ENCODE results near the gene USP47. TPM values are rescaled to one million over a fixed set of nuclear protein-coding genes. Genes with fewer than 3 reads are reported as not detected.

The USP47 gene
- total and polyA plus RNA-seq, 2 donors, result 37.6 to 170 TPM

DNA sequence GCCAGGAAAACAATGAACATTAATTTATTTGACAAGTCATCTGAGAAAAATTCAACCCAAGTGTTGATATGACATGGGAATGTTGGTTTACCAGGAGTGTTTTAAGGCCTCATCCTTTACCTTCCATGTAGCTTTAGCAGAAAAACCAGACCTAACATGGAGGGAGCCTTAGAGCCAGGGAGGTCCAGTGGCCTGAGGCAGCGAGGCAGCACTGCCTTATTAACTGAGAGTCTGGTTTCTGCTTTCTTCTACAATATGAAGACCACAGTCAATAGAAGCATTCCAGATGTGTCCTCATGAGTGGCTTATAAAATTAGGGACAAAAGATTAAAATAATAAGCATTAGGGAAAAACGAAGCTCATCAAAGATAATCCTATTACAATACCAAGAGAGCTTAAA lies 105.1 kb downstream of the USP47 start:
- WGBS, result 87% methylated on average over 2 of the region's 2 CpGs
- peaks cover 6% of the 10 kb centered on the region for H3K36me3 ChIP-seq (ENCODE audit: insufficient read depth)
- no peak for DNase-seq (ENCODE audit: extremely low spot score)
- no peak overlapping the region for H3K4me3 ChIP-seq (ENCODE audit: low read depth, low read length)
- no peak overlapping the region for H3K27ac ChIP-seq (ENCODE audit: low read depth)
- H3K4me1 ChIP-seq (ENCODE audit: insufficient read depth), result no peaks in the 10 kb centered on the region

DNA sequence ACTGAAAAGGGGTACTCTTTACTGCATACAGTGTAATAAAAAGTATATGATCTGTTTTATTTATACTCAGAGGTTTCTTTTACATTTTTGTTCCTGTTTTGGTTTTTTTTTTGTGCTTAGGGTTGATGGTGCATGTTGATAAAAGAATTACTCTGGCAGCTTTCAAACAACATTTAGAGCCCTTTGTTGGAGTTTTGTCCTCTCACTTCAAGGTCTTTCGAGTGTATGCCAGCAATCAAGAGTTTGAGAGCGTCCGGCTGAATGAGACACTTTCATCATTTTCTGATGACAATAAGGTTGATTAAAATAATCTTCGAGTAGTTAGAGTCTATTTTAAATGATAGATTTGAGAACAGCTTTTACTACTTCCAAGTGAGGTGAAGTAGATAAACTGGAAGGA lies 106.1 kb downstream of the USP47 start:
- no peak for DNase-seq (ENCODE audit: extremely low spot score)
- Histone ChIP-seq H3K36me3 (ENCODE audit: insufficient read depth) (peaks cover 4% of the 10 kb centered on the region), H3K4me3 (ENCODE audit: low read depth, low read length) (no peak overlapping the region), H3K27ac (ENCODE audit: low read depth) (no peak overlapping the region), H3K4me1 (ENCODE audit: insufficient read depth) (no peaks in the 10 kb centered on the region)
- 91% methylated on average over 4 of the region's 4 CpGs for WGBS

DNA sequence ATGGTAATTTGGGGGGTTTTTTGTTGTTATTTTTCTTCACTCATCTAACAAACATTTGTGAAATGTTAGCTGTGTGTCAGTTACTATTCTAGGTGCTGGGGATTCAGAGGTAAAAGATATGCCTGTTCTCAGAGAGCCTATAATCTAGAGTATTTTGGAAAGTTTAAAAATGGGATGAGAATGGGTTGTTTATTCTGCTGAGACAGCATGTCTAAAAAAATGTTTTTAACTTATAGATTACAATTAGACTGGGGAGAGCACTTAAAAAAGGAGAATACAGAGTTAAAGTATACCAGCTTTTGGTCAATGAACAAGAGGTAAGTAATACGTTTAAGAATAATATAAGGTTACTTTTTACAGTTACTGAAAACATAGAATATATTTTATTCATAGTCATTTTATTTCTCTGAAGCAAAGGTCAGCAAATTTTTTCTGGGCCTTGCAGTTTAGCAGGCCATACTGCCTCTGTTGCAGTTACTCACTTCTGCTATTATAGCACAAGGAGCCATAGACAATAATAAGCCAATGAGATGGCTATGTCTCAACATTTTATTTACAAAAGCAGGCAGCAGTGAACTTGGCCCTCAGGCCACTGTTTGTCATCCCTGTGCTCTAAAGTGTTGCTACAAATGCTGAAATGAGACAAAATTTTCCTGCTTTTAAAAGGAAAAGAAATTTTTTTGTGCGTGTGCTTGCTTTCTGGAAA lies 106.6 kb downstream of the USP47 start:
- peaks cover 3% of the 10 kb centered on the region for H3K36me3 ChIP-seq (ENCODE audit: insufficient read depth)

DNA sequence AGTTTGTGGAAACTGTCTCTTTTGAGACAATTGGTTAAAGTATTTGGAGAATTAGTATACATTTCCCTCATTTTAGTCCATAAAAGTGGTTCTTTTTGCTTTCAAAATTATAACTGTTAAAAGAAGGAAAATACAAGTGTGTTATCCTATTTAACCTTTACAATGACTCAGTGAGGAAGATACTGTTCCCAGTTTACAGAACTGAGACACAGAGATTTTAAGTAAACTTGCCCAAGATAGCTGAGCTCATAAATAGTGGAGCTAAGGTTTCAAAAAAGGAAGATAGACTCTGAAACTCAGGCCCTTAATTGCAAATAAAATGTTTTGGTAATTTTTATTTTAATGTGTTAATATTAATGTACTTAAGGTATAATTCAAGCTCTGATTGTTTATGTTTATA lies 107.7 kb downstream of the USP47 start:
- Histone ChIP-seq H3K4me1 (ENCODE audit: insufficient read depth) (no peaks in the 10 kb centered on the region), H3K36me3 (ENCODE audit: insufficient read depth) (no peaks in the 10 kb centered on the region), H3K27ac (ENCODE audit: low read depth) (no peak overlapping the region), H3K4me3 (ENCODE audit: low read depth, low read length) (no peak overlapping the region)
- DNase-seq (ENCODE audit: extremely low spot score), result no peak

More for the DNA sequence above, 106.6 kb downstream of the USP47 start:
- 87% methylated on average over 2 of the region's 2 CpGs for WGBS
- H3K27ac ChIP-seq (ENCODE audit: low read depth), result no peak overlapping the region
- H3K4me3 ChIP-seq (ENCODE audit: low read depth, low read length), result no peak overlapping the region
- H3K4me1 ChIP-seq (ENCODE audit: insufficient read depth), result no peaks in the 10 kb centered on the region
- no peak for DNase-seq (ENCODE audit: extremely low spot score)

DNA sequence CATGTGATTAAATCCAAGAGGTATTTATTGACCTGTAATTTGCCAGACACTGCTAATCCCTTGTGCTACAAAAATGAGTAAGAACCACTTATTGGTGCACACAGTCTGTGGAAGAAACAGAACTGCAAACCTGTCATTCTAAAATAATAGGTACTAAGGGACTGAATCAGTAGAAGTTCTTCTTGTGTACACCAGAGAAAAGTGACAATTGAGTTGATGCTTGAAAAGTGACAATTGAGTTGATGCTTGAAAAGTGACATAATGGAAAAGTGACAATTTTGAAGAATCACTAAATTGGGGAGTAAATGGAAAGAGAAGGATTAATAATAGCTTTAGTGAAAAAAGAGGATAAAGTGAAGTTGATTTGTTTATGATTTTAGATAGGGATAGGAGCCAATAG lies 110.3 kb downstream of the USP47 start:
- DNase-seq (ENCODE audit: extremely low spot score), result no peak
- Histone ChIP-seq H3K27ac (ENCODE audit: low read depth) (no peak overlapping the region), H3K36me3 (ENCODE audit: insufficient read depth) (peaks cover 4% of the 10 kb centered on the region)

DNA sequence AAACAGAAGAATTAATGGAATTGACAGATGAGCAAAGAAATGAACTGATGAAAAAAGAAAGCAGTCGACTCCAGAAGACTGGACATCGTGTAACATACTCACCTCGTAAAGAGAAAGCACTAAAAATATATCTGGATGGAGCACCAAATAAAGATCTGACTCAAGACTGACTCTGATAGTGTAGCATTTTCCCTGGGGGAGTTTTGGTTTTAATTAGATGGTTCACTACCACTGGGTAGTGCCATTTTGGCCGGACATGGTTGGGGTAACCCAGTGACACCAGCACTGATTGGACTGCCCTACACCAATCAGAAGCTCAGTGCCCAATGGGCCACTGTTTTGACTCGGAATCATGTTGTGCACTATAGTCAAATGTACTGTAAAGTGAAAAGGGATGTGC lies 114.2 kb downstream of the USP47 start:
- Histone ChIP-seq H3K4me1 (ENCODE audit: insufficient read depth) (no peaks in the 10 kb centered on the region), H3K36me3 (ENCODE audit: insufficient read depth) (peaks cover 4% of the 10 kb centered on the region)
- WGBS, result 80% methylated on average over 5 of the region's 5 CpGs

More for the DNA sequence above, 110.3 kb downstream of the USP47 start:
- Histone ChIP-seq H3K4me3 (ENCODE audit: low read depth, low read length) (no peak overlapping the region), H3K4me1 (ENCODE audit: insufficient read depth) (no peaks in the 10 kb centered on the region)

DNA sequence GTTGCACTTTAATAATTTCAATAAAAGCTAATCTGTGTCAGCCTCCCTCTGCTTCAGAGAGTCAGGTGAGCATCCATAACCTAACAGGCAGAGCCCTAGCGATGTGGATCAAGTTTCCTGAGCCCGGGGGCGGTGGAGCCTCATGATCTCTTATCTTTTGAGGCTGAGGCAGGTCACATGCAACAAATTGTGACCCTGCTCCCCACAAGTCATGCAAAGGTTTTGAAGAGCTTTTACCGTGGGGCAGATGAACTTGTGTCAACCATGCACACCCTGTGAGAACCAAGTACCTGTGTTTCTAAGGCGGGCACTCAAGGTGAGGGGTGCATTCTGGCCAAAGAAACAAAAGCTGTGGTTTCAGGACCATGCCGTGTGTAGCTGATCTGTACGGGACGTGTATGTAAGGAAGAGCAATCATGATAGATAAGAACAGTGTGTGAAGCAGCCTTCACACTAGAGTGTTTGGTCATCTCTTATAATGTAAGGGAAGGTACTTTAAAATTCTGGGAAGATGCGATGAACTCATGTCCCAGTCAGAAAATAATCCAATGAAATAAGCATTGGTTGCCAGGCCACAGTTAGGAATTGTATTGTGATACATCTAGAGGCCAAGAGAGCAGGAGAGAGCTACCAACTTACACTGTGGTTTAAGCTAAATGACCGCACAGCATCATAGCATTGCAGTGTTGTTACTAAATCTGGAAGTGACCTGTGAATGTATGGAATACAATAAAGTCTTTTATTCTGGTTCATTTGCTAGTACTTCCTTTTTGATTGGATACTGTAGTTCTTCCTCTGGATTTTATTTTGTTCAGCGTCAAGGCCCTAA lies 116.8 kb downstream of the USP47 start:
- Histone ChIP-seq H3K4me3 (ENCODE audit: low read depth, low read length) (no peak overlapping the region), H3K36me3 (ENCODE audit: insufficient read depth) (peaks cover 4% of the 10 kb centered on the region), H3K4me1 (ENCODE audit: insufficient read depth) (no peaks in the 10 kb centered on the region), H3K27ac (ENCODE audit: low read depth) (no peak overlapping the region)
- WGBS, result 79% methylated on average over 11 of the region's 11 CpGs
- no peak for DNase-seq (ENCODE audit: extremely low spot score)

More for the DNA sequence above, 114.2 kb downstream of the USP47 start:
- DNase-seq (ENCODE audit: extremely low spot score), result no peak
- Histone ChIP-seq H3K4me3 (ENCODE audit: low read depth, low read length) (no peak overlapping the region), H3K27ac (ENCODE audit: low read depth) (no peak overlapping the region)

DNA sequence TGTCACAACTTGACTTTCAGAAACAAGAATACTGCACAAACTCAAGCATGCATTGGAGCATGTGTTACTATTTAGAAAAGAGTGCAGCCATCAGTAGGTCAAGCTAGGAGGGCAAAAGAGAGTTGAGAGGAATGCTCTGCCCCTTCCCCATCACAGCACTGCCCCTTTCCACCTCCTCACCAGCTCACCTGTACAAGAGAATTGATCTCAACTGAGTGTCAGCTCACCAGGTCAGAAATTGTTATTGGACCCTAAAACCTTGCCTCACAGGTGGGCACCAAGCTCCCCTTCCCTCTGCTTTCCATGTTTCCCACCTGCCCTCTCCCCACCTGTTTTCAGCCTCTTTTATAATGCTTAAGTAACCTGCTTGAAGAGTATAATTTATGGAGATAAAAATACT lies 117.8 kb downstream of the USP47 start:
- no peak for DNase-seq (ENCODE audit: extremely low spot score)
- Histone ChIP-seq H3K4me1 (ENCODE audit: insufficient read depth) (no peaks in the 10 kb centered on the region), H3K27ac (ENCODE audit: low read depth) (no peak overlapping the region), H3K4me3 (ENCODE audit: low read depth, low read length) (no peak overlapping the region), H3K36me3 (ENCODE audit: insufficient read depth) (peaks cover 4% of the 10 kb centered on the region)

DNA sequence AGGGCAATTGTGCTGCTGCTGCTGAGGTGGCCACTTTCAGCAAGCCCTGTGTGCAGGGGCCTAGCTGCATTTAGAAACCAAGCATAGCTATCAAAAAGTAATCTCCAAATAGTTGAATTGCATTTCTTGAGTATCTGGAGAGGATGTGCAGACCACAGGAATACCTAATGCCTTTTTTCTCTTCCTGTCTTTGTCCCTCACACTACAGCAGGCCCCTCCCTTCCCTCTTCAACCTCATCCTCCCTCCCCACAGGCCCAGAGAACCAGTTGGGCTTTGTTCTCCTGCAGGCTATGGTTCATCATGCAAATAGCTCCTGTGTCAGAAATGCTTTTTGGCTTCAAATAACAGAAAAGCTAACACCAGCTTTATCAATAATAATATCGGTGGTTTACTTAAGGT lies 118.9 kb downstream of the USP47 start:
- Histone ChIP-seq H3K4me1 (ENCODE audit: insufficient read depth) (no peaks in the 10 kb centered on the region), H3K36me3 (ENCODE audit: insufficient read depth) (peaks cover 4% of the 10 kb centered on the region), H3K4me3 (ENCODE audit: low read depth, low read length) (no peak overlapping the region), H3K27ac (ENCODE audit: low read depth) (no peak overlapping the region)
- DNase-seq (ENCODE audit: extremely low spot score), result no peak
- WGBS, result 89% methylated on average over 1 of the region's 1 CpG

DNA sequence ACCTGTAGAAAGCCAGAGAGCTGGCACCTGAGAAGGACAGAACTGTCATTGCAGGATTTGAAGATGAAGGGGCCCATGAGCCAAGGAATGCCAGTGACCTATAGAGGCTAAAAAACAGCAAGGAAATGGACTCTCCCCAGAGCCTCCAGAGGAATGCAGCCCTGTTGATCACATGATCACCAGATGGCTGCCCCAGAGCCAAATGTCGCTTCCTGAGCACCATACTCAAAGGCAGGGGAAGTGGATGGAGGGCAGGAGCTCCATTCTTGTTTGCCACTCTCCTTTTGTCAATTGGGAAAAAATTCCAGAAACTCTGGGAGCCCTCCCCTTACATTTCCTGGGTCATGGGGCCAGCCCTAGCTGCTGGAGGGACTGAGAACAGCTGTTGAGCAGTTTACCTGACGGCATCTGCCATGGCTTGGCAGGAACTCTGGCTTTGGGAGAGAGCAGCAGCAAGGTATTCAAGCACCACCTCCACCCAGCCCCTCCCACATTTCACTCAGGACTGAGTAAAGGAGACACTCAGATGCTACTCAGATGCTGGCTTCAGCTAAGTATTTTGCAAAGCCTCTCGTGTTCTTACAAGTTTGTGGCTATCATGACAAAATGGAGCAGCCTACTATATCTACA lies 119.7 kb downstream of the USP47 start:
- H3K4me1 ChIP-seq (ENCODE audit: insufficient read depth), result no peaks in the 10 kb centered on the region
- no peak overlapping the region for H3K27ac ChIP-seq (ENCODE audit: low read depth)
- peaks cover 2% of the 10 kb centered on the region for H3K36me3 ChIP-seq (ENCODE audit: insufficient read depth)
- DNase-seq (ENCODE audit: extremely low spot score), result no peak
- H3K4me3 ChIP-seq (ENCODE audit: low read depth, low read length), result no peak overlapping the region
- WGBS, result 96% methylated on average over 3 of the region's 3 CpGs

DNA sequence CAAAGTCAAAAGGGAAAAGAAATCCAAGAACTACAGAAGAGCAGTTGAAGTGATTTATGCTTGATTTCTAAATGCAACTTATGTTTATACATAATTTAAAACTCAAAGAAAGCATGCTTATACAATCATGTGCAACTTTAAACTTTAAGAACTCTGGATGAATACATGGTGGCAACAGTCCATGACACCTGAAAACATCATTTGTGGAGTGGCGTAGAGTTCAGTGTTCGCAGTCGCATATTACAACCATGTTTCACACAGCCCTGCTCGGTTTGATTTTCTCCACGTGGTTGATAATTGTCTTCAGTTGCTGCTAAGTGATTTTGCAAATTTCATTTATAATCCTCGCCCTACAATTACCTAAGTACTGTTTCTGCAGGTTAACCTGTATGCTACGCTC lies 121.3 kb downstream of the USP47 start:
- no peak overlapping the region for H3K4me3 ChIP-seq (ENCODE audit: low read depth, low read length)
- WGBS, result 85% methylated on average over 7 of the region's 7 CpGs
- no peak overlapping the region for H3K27ac ChIP-seq (ENCODE audit: low read depth)
- H3K4me1 ChIP-seq (ENCODE audit: insufficient read depth), result no peaks in the 10 kb centered on the region
- H3K36me3 ChIP-seq (ENCODE audit: insufficient read depth), result no peaks in the 10 kb centered on the region
- DNase-seq (ENCODE audit: extremely low spot score), result no peak

DNA sequence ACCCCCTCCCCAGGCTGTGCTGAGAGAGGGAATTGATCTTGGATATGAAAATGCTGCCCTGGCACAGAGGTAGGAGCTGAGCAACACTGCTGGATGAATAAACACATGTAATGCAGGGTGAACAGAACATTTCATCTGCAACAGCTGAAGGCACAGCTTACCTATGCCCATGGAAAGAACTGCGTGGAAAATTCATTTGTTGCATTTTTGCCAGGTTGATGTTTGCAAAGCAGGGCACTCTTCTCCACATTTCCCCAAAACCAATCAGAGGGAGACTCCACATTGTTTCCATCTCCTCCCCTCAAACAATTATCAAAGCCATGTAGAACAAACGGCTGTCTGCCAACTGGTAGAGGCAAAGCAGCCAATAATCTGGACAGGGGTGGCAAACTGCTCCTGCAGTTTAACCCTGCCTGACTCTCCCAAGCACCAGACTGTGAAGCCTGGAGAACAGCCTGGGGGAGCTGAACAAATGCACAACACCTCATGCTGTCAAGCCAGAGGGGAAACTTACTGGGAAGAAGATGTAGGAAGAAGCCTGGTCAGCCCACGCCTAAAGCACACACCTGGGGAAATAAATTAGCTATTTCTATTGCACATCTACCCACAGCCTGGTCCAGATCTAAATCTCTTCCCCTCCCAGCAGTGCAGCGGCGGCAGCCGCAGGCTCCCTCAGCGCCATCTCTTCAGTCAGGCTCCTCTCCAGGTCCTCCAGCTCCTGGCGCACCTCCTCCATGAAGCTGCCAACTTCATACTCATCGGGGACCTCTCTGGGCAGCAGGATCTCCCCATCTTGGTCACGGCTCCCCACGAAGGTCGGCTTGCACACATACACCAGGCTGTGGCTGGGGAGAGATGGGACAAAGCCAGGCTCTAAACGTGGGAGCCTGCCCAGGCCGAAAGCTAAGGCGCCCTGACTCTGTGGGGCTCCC lies 122.3 kb downstream of the USP47 start:
- no peak overlapping the region for H3K27ac ChIP-seq (ENCODE audit: low read depth)
- no peaks in the 10 kb centered on the region for H3K4me1 ChIP-seq (ENCODE audit: insufficient read depth)
- no peaks in the 10 kb centered on the region for H3K36me3 ChIP-seq (ENCODE audit: insufficient read depth)
- no peak overlapping the region for H3K4me3 ChIP-seq (ENCODE audit: low read depth, low read length)
- DNase-seq (ENCODE audit: extremely low spot score), result no peak
- 79% methylated on average over 15 of the region's 15 CpGs for WGBS

DNA sequence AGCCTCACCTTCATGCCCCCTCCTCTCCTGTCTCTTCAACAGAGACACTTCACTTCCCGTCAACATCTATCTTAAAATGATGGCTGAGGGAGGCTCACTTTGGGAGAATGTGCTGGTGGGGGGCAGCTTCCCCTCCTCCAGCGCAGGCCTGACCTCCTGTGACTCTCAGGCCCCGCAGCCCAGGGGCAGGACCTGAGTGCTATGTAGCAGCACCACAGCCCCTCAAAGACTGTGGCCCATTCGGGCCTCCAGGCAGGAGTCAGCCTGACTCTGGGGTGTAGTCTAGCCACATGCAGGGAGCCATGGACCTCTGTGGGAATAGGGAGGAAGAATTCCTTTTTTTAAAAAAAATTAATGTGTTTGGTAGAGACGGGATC lies 123.0 kb downstream of the USP47 start:
- no peak overlapping the region for H3K27ac ChIP-seq (ENCODE audit: low read depth)
- WGBS, result 93% methylated on average over 5 of the region's 5 CpGs
- no peak overlapping the region for H3K4me3 ChIP-seq (ENCODE audit: low read depth, low read length)
- no peaks in the 10 kb centered on the region for H3K4me1 ChIP-seq (ENCODE audit: insufficient read depth)
- DNase-seq (ENCODE audit: extremely low spot score), result no peak
- no peaks in the 10 kb centered on the region for H3K36me3 ChIP-seq (ENCODE audit: insufficient read depth)
